Neural cell (in vitro differentiated cells): ENCODE results near the gene TNFRSF13B.

Experiments
- CTCF ChIP-seq: fragments of 450-650 bp; IDR thresholded peaks from 2 replicates; pipeline ENCODE4 v1.5.1; 2014; ENCODE audit warnings: antibody characterized with exemption, mild to moderate bottlenecking, moderate library complexity; ENCODE audit not compliant: poor library complexity, severe bottlenecking
- EP300 ChIP-seq: fragments of 450-650 bp; conservative IDR thresholded peaks from 2 replicates; pipeline ENCODE4 v1.6.1; 2014; ENCODE audit warnings: antibody characterized with exemption, mild to moderate bottlenecking, moderate library complexity; ENCODE audit not compliant: poor library complexity, severe bottlenecking
- POLR2AphosphoS5 ChIP-seq: IDR thresholded peaks from 2 replicates; pipeline ENCODE4 v1.6.1; 2012
- RAD21 ChIP-seq: fragments of 450-650 bp; conservative IDR thresholded peaks from 2 replicates; pipeline ENCODE4 v1.6.1; 2014; ENCODE audit warnings: antibody characterized with exemption, mild to moderate bottlenecking, moderate library complexity

DNA sequence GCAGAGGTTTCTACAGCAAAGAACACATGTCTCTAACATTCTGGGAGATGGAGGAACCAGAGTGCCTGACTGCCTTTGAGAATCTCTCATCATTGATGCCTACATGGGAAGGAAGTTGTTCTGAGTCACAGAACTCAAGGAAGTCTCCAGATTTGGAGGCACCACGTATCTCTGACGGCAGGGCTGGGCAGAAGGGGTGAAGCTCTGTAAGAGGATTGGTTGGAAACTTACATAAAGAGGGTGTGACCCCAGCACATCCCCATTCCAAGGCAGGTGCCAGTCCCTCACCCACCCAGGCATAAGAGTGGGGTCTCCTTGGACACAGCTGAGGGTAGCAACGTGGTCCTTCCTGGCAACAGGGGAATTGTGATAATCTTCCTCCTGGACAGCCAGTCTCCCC, 17.4 kb downstream of the TNFRSF13B start:
- no peak for TF ChIP-seq CTCF
- no peak for TF ChIP-seq EP300
- no peak for TF ChIP-seq POLR2AphosphoS5
- TF ChIP-seq RAD21, result no peak
